GM19438 (cell line): ENCODE measurements around the gene ALDH5A1.
A peak's percentile ranks its signal among the peaks of the same experiment; 100 is the strongest.
"Not testable (repeated sequence)": the region's sequence is repeated elsewhere in the genome, so short reads cannot be mapped to it uniquely, and the experiment has no call there.

ENCODE experiments used
- ATAC-seq: cut with Tn5 transposase; IDR thresholded peaks from one replicate; pipeline ENCODE4 v1.9.1; 2021; ENCODE audit warnings: low read depth; ENCODE audit not compliant: unreplicated experiment

ALDH5A1 gene

DNA sequence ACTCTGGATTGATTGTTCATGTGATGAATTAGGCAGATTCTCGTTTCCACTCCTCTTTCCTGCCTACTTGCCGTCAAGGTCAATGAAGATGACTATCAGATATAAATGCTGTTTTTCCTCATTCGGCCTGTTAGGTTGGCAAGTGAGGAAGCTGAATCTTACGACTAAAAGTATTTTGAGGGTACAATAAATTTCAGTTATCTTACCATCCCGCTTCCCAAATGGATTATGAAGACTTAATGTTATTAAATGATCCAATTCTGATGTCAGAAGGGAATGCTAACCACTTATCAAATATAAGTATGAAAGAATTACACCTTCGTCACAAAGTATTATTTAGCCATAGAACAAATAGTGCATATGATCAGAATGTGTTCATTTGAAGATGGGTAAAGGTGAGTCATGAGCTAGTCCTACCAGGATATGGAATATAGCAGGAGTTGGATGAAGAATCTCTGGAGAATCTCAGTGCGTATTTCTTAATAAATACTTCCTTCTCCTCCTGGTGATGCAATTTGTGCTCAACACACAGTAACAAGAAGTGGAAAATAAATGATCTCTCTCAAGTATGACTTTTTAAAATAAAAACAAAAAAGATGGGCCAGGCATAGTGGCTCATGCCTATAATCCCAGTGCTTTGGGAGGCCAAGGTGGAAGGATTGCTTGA, 10.0 kb upstream of the ALDH5A1 start:
- no peak for ATAC-seq

DNA sequence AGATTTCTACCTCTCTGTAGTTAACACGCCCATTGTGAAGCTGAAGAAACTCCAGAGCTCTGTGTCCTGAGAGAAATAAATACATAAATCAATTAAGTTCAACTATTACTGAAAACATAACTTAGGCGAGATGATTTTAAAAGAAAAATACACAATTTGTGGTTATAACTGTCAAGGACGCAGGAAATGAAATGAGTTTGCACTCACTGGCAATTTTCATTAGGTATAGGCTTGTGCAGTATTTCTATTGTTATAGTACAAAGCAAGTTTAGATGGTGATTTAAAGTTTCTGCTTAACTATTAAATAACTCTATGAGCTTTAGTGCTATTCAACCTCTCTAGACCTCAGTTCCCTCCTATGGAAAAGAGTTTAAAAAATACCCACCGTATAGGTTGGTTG, 8.7 kb upstream of the ALDH5A1 start:
- ATAC-seq, result no peak

DNA sequence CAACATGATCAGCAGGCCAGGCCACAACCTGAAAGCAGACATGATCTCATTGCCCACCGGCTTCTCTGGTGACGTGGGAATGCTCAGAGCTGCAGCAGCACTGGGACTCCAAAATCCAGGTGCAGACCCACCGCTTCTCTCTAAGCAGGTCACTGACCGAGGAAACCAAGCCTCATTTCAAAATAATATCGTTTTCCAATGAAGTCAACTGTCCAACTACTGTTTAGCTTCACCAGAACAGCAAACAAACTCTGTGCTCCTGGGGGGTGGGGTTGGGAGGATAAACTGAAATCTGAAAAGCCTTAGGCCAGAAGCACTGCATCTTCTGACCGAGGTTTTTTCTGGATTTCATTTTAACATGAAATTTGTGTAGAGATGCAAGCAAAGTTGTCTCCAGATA, 5.3 kb upstream of the ALDH5A1 start, which contains the start of gene GPLD1:
Gene GPLD1, minus strand, starts transcription at position 109 of the 400 bp plus-strand sequence. Its CDS starts 67 bp downstream, at position 42.
- no peak for ATAC-seq

DNA sequence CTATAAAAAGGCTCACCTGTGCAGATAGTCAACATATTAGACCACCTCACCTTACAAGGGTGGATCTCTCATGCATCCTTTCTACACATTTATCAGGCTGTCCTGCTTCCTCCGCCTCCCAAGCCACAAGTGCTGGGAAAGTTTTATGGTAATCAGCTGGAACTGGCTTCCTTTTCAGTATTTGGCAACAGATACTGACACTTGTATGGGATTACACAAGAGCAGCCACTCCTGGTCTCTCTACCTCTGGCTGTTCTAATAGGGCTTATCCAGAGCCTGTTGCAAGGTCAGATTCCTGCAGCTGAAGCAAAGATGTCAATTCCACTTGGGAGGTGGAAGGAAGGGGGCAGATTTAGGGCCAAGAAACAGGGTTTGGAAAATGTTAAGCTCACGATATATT, 4.9 kb upstream of the ALDH5A1 start:
- ATAC-seq, result no peak

DNA sequence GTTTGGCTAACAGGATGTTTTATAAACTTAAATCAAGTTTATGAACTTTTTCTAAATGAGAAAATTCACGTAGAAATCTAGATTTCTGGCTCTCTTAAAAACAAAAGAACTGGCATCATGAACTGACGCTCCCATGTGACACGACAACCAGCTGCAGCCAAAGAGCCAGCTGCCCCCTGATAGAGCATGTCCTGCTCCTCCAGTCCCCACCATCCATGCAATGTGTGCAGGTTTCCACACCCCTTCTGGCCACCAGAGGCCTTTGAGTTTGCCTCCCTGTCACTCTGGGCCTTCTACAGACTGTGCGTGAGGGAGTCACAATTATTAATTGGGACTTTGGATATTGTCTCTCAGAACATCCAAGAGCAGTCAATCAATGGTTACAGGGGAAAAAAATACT, 3.8 kb upstream of the ALDH5A1 start:
- no peak for ATAC-seq

DNA sequence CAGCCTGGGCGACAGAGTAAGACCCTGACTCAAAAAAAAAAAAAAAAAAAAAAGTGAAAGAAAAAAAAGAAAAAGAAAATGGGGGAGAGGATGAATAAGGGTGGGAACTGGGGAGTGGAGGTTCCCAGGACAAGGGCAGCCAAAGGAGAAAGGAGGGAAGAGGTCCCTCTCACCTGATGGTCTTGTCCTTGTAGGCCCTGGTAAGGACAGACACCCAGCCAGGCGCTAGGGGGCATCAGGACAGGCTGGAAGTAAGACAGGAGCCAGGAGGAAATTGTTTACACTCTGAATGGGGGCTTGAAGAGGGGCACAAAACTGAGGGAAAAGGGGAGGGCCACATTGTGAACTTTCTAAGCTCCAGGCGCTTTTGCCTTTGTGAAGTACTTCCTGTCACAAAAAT, 2.3 kb upstream of the ALDH5A1 start:
- no peak for ATAC-seq

DNA sequence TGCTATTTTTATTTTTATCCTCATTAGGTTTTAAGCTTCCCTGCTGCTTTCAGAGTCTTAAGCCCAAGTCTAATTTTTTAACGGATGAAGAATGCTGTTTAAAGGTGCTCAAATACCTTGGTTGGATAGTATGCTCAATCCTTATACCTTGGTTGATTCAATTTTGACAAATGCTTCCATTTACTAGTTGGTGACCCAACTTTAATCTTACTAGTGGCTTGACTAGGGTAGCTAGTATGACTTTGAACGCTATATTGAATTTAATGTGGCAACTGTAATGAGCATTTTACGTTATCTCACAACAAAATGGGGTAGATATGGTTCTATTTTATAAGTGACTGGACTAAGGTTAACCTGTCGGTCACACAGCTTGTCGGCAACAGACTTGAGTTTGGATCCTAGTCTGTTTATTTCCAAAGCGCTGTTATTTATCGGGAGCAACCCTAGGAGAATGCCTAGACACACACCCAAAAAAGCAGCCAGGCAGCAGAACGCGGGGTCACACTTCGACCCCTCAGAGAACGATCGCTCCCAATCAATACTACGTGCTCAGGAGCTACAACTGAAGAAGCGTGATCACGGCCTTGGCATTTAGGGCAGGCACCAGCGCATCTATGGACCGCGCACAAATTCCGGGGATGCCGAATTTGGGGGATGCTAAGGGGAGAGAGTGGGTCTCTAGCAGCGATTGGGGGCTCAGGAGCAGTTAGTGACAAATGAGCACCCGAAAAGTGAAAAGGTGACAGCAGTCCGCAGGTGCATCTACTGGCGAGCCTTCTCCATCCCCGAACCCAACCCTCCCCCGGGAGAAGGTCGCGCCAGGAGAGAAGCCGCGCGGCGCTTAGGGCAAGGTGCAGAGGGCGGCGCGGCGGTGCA, 586 bp upstream of the ALDH5A1 start:
- peak; percentile 7 for ATAC-seq

DNA sequence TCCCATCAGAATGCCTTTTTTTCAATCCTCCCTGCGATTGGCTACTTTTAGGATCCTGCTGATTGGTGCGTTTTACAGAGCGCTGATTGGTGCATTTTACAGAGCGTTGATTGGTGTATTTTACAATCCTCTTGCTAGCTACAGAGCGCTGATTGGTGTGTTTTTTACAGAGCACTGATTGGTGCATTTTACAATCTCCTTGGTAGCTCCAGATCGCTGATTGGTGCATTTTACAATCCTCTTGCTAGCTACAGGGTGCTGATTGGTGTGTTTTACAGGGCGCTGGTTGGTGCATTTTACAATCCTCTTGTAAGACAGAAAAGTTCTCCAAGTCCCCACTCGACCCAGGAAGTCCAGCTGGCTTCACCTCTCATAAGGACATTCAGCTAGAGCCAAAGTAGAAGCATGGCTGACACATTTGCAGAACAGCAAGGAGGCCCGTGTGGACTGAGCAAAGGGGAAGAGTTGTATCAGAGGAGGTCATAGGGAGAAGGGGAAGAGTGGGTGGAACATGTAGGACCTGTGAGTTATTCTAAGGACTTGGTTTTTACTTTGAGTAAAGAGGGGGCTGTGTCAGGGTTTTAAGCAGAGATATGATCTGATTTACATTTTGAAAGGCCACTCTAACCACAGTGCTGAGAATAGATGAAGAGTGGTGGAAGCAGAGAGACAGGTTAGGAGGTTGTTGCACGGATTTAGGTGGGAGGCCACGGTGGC, 2.6 kb downstream of the ALDH5A1 start:
- ATAC-seq, result no peak

DNA sequence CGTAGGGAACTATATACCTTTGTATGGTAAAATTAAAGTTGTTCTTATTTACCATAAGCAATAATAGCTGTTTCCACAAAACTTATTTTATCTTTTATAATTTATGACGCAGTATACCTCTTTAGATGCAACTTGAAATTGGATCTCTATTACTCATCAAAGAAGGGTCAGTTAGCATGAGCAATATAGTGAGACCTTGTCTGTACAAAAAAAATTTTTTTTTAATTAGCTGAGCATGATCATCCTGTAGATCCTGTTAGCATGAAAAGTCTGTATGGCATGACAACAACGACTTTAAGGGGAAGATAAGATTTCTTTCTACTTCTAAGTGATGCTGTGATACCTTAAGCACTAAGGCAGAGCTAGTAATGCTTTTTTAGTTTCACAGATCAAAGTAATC, 5.9 kb downstream of the ALDH5A1 start:
- ATAC-seq, result no peak

DNA sequence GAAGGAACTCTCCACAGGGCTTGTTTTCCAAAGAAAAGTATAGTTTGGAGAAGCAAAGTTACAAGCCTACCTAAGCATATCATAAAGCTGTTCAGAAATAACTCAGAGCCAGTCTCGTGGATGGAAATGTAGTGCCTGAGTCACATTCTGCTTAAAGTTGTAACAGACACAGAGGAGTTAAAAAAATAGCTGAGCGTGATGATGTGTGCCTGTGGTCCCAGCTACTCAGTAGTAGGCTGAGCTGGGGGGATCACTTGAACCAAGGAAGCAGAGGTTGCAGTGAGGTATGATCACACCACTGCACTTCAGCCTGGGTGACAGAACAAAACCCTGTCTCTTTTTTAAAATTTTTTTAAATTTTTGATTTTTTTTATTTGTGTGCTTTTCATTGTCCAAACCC, 6.6 kb downstream of the ALDH5A1 start:
- no peak for ATAC-seq

DNA sequence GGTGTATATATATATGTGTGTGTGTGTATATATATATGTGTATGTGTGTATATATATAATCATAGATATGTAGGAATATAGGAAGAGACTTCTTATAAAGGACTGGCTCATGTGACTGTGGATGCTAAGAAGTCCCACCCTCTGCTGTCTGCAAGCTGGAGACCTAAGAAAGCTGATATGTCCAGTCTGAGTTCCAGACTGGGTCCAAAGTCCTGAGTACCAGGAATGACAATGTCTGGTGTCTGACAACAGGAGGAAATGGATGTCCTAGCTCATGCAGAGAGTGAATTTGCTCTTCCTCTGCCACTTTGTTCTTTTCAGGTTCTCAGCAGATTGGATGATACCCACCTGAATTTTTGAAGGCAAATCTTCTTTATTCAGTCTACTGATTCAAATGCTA, 7.1 kb downstream of the ALDH5A1 start:
- ATAC-seq, result no peak

DNA sequence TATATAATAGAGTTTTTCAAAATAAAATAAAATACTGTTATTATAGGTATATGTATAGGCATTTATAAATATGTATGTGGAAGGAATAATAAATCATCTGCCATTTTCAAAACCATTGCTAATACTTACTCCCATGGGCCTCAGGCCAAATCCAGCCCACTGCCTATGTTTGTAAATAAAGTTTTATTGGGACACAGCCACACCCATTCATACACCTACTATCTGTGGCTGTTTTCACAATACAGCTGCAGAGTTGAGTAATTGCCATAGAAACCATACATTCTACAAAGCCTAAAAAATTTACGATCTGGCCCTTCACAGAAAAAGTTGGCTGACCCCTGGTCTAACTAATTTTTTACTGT, 9.5 kb downstream of the ALDH5A1 start:
- ATAC-seq, result no peak

DNA sequence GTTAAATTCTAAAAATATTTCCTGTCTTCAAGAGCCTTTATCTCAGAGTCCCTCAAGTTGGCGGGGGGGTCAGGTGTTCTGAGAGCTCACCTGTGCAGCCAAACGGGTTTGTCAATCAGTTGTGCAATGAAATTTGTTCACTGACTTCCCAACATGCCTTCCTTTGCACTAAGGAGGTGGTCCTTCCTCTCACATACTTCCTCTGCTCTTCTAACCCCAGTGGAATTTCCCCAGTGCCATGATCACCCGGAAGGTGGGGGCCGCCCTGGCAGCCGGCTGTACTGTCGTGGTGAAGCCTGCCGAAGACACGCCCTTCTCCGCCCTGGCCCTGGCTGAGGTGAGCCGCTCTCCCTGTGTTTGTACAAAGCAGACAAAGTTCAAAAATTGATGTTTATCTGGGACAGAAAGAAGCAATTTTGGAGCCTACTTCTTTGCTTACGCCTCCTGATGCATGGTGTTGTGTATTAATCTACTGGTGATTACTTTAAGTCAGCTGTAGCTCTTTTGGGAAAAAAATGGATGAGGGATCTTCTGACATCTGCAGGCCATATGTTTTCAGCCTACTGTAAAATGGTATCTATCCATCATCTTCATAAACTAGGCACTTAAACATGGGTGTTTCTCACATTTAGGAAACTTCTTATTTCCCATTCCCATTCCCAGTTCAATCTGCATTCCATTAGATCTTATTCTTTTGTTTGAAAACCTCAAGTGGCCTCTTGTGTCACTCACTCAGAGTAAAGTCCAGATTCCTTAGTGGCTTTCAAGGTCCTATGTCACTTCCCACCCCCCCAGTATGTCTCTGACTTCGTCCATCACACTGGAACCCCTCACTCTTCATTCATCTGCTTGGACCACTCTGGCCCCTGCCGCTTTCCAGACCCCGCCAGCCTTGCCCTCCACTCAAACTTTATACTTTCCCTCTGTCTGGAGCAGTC, 10.1 kb downstream of the ALDH5A1 start:
- no peak for ATAC-seq

DNA sequence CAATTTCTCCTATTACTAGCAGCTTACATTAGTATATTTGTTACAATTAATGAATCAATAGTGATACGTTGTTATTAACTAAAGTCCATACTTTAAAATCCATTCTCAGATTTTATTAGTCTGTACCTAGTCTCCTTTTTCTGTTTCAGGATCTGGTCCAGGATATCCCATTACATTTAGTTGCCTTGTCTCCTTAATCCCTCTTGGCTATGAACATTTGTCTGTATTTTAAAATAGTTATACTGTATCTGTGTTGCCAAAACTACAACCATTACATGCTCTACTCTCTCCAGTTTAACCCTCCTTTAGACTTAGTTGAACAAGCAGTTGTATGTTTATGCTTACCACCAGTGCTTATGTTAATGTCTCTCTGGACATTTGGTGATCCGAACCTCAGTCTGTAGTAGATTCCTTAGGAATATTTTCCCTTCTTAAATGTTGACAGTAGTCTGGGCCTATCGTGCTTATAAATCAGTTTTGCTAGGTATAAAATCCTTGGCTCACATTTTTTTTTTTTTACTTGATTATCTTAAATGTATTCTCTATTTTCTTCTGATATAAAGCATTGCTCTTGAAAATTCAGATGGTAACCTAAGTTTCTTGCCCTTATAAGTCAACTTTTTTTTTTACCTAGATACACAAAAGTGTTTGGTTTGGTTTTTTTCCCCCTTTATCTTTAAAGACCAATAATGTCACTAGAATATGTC, 12.2 kb downstream of the ALDH5A1 start:
- ATAC-seq, result no peak

DNA sequence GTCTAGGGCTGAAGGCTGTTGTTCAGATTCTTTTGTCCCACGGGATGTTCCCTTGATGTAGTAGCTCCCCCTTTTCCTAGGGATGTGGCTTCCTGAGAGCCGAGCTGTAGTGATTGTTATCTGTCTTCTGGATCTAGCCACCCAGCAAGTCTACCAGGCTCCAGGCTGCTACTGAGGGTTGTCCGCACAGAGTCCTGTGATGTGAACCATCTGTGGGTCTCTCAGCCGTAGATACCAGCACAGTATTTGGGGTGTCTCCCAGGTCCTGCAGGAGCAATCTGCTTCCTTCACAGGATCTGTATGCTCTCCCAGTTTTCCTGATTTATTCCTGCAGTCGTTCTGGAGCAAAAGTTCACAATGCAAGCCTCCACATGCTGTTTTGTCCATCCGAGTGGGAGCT, 17.2 kb downstream of the ALDH5A1 start:
- ATAC-seq, result not testable (repeated sequence)

DNA sequence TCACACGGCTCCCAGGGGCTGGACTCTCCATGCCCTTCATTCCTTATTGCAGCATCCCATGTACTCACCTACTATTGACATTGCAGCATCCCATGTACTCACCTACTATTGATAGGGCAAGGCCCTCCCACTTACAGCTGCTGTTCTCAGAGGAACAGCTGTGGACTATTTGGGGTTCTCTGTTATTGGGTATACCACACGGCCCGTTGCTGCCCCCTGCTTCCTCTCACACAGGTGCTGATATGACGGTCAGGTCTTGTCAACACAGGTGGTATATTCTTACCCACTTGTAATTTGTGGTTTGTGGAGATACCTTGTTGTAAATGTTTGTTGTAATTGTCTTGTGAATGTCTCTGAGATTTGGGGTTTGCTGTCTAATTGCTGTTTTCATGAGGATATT, 18.8 kb downstream of the ALDH5A1 start:
- peak; percentile 44 for ATAC-seq

DNA sequence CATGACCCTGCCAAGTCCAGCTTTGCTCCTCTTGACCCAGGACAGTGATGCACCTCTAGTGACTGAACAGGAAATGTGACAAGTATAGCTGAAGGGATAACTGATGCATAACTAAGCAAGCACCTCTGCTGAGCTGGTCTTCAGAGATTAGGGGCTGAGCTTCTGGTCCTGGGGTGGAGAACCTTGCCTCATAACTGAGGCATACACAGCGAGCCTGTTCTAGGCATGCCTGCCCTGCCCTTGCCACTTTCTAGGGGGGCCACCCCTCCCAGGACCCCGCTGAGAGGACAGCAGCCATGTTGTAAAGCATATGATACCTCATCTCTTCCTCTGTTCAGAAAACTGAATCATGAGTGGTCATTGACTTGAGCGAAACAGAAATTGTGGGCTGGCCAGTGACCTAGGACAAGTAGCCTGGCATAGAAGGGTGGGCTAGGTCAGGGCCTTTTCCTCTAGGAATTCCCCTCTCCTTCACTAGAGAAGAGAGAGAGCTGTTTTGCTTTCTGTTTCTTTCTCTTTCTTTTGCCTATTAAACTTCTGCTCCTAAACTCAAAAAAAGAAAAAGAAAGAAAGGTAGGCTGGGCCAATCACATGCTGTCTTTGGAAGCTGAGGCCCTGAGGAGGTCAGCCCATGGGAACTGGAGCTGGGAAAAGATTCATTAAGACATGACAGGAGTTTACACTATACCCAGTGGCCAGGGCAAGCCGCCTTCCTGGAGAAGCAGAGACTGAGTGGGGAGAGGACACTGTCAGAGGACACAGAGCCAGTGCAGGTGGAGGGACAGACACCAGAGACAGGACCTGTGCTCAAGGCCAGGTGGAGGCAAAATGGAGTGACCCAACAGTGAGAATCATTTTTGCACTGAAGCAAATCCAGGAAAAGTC, 23.1 kb downstream of the ALDH5A1 start:
- ATAC-seq, result peak; percentile 69

DNA sequence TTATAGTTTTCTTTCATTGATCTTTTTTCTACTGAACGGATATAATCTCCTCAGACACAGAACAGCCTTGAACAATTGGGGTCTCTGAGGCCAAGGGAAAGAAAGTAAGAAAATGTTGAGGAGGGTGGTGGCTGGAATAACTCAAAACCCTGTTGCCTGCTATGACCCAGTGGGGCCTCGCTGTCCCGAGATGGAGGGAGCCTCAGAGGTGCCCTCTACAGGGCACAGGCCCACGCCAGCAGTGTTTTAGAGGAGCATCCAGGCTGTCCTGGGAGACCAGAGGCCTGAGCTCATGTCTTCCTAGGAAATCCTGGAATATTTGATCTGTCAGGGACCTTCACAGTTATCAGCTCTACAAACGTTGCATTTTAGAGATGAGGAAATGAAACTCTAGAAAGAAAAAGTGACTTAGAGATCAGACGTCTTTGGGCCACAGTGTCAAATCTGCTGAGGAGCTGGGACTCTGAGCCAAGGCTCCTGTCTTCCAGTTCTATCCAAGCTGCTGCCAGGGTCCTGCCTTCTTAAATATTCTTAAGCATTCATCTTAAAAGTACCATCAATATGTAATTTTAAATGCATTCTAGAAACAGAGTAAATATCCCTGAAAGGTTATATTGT, 26.3 kb downstream of the ALDH5A1 start:
- ATAC-seq, result no peak
